HepG2 (cell line): ENCODE results near the gene BATF. TPM values are rescaled to one million over a fixed set of nuclear protein-coding genes. Genes with fewer than 3 reads are reported as not detected.

ENCODE experiments used
- ATAC-seq: fragments of 200-7000 bp; cut with Tn5 transposase; 3 replicates; pipeline ENCODE4 v1.9.1; 2020; ENCODE audit warnings: mild to moderate bottlenecking, moderate library complexity
- BruUV-seq: library from RNA; stranded (reverse); fragments of 400-500 nt; replicated peaks from 2 replicates; lab custom pipeline; 2021; lab: Mats Ljungman, UMichigan
- CTCF ChIA-PET: fragments of 300-600 bp; formaldehyde crosslinking; extraction: SDS; loops from one replicate; lab custom pipeline; 2021; ENCODE audit warnings: low total read pairs, inconsistent platforms, low intra/inter-chr PET ratio; lab: Yijun Ruan, JAX
- POLR2A ChIA-PET: fragments of 350-600 bp; sonication (Branson Sonifier 250); formaldehyde crosslinking; loops from one replicate; lab custom pipeline; 2020; ENCODE audit warnings: antibody characterized with exemption, inconsistent platforms; lab: Yijun Ruan, JAX
- DNase-seq: peaks from one replicate; pipeline ENCODE4 v3.0.0-alpha.2; 2015; ENCODE audit warnings: low spot score
- FAIRE-seq: peaks from 3 replicates; lab custom pipeline; 2011; peaks lifted over from hg19 to GRCh38; lab: Jason Lieb, UNC
- H2AFZ ChIP-seq: one replicate; pipeline ENCODE4 v1.6.1; 2011; ENCODE audit warnings: low read length, inconsistent platforms
- H3K27ac ChIP-seq: fragments of 300-600 bp; 3 replicates; pipeline ENCODE4 v1.8.0; 2011; ENCODE audit warnings: mixed run types, mild to moderate bottlenecking, mixed read lengths, low read length, inconsistent platforms; ENCODE audit not compliant: insufficient read depth; ENCODE audit errors: extremely low read length
- H3K27me3 ChIP-seq, 2 experiments: fragments of 200-600 bp in 1 of 2; 2 replicates in 1 of 2; 3 replicates in 1 of 2; pipeline versions ENCODE4 v1.6.0 to v1.8.0; 2011; ENCODE audit warnings: low read length in 2 of 2, mild to moderate bottlenecking in 2 of 2, moderate library complexity in 2 of 2, inconsistent platforms in 1 of 2; ENCODE audit not compliant: insufficient read depth in 2 of 2, control insufficient read depth in 1 of 2
- H3K36me3 ChIP-seq, 2 experiments: fragments of 200-600 bp in 1 of 2; replicated peaks in 1 of 2; 2 replicates in 1 of 2; 3 replicates in 1 of 2; pipeline versions ENCODE4 v1.5.1 to v1.8.0; 2011; ENCODE audit warnings: low read length in 2 of 2, inconsistent platforms in 1 of 2; ENCODE audit not compliant: insufficient read depth in 2 of 2, control insufficient read depth in 1 of 2
- H3K4me1 ChIP-seq: 2 replicates; pipeline ENCODE4 v1.5.1; 2012; ENCODE audit warnings: low read length, inconsistent platforms; ENCODE audit not compliant: insufficient read depth
- H3K4me2 ChIP-seq: 2 replicates; pipeline ENCODE4 v1.6.0; 2011; ENCODE audit warnings: low read depth, low read length, inconsistent platforms
- H3K4me3 ChIP-seq, 3 experiments: fragments of 200-600 bp in 1 of 3; sonication (generic), shearing (Covaris generic) in 1 of 3; replicated peaks in 1 of 3; 2 replicates each; pipeline ENCODE4 v1.5.1; 2011 to 2016; ENCODE audit warnings: low read length in 3 of 3, inconsistent platforms in 2 of 3, low read depth in 2 of 3, mild to moderate bottlenecking in 2 of 3, control low read depth in 1 of 3, mixed read lengths in 1 of 3; ENCODE audit not compliant: insufficient read depth in 1 of 3
- H3K79me2 ChIP-seq: one replicate; pipeline ENCODE4 v1.6.1; 2011; ENCODE audit warnings: low read length, inconsistent platforms; ENCODE audit not compliant: insufficient read depth
- H3K9ac ChIP-seq: 2 replicates; pipeline ENCODE4 v1.6.0; 2011; ENCODE audit warnings: mild to moderate bottlenecking, low read depth, low read length, inconsistent platforms; ENCODE audit not compliant: insufficient read depth
- H3K9me3 ChIP-seq: 2 replicates; pipeline ENCODE4 v1.5.1; 2012; ENCODE audit warnings: mild to moderate bottlenecking, low read length
- H4K20me1 ChIP-seq: 2 replicates; pipeline ENCODE4 v1.6.0; 2011; ENCODE audit warnings: inconsistent platforms, mild to moderate bottlenecking, low read length, moderate library complexity; ENCODE audit not compliant: insufficient read depth
- AHDC1 ChIP-seq: sonication (generic); formaldehyde crosslinking; IDR thresholded peaks from 2 replicates; pipeline ENCODE4 v1.5.1; 2020; ENCODE audit warnings: mild to moderate bottlenecking, missing genetic modification reagents, borderline replicate concordance
- CENPX ChIP-seq: sonication (generic); formaldehyde crosslinking; IDR thresholded peaks from 2 replicates; pipeline ENCODE4 v1.9.0; 2021; ENCODE audit warnings: mild to moderate bottlenecking, missing genetic modification reagents, moderate library complexity
- MTF2 ChIP-seq: sonication (generic); formaldehyde crosslinking; IDR thresholded peaks from 2 replicates; pipeline ENCODE4 v1.5.0; 2020; ENCODE audit warnings: missing genetic modification reagents, borderline replicate concordance
- PREB ChIP-seq: sonication (generic); formaldehyde crosslinking; IDR thresholded peaks from 2 replicates; pipeline ENCODE4 v1.4.0; 2020; ENCODE audit warnings: missing genetic modification reagents
- TCF7L2 ChIP-seq: IDR thresholded peaks from 2 replicates; pipeline ENCODE4 v1.6.1; 2011; ENCODE audit warnings: mild to moderate bottlenecking, low read depth, low read length, moderate library complexity
- ZNF383 ChIP-seq: sonication (generic); formaldehyde crosslinking; IDR thresholded peaks from 2 replicates; pipeline ENCODE4 v1.4.0; 2020; ENCODE audit warnings: missing genetic modification reagents, mild to moderate bottlenecking, borderline replicate concordance
- ZNF597 ChIP-seq: sonication (generic); formaldehyde crosslinking; IDR thresholded peaks from 2 replicates; pipeline ENCODE4 v1.5.0; 2020; ENCODE audit warnings: missing genetic modification reagents
- WGBS: methylation state at CpG from one replicate; pipeline ENCODE4 v1.1.6; 2017; ENCODE audit warnings: low lambda C conversion rate; 5-methylcytosine and 5-hydroxymethylcytosine counted together
- in situ Hi-C: cut with HindIII; loops from 2 replicates; pipeline ENCODE4 v1.10.0; 2017; ENCODE audit warnings: low pct_unique_long_range_greater_than_20kb; ENCODE audit not compliant: extremely low pct_ligation_motif_present
- intact Hi-C: fragments of 100-400 bp; cut with micrococcal nuclease; formaldehyde crosslinking; loops from one replicate; pipeline ENCODE4 v1.10.0; 2022; ENCODE audit not compliant: unreplicated experiment
- polyA plus RNA-seq, 8 experiments: library from polyadenylated mRNA; depleted of rRNA in 3 of 8; stranded (reverse) in 7 of 8; unstranded in 1 of 8; fragments of >200 nt; fragmentation: Illumina TruSeq in 4 of 8; extraction: Trizol in 4 of 8; gene quantifications; 2 replicates each; pipeline versions ENCODE4 v1.2.1 to v1.2.3, GENCODE V29; 2011 to 2016; ENCODE audit warnings: low read depth in 4 of 8, missing spikeins in 1 of 8, mixed read lengths in 1 of 8; ENCODE audit not compliant: insufficient read depth in 1 of 8
- total RNA-seq, 5 experiments: library from RNA; depleted of rRNA; stranded (reverse); fragments of >200 nt; fragmentation: Illumina TruSeq; extraction: Trizol; gene quantifications; 2 replicates each; pipeline ENCODE4 v1.2.3, GENCODE V29; 2016; ENCODE audit warnings: low read depth in 1 of 5

Gene BATF
- total and polyA plus RNA-seq, 2 of the 13 experiments (the other 11 are each of a cell fraction or from before 2014, with no cell fraction given), result 0.22 to 0.37 TPM

DNA sequence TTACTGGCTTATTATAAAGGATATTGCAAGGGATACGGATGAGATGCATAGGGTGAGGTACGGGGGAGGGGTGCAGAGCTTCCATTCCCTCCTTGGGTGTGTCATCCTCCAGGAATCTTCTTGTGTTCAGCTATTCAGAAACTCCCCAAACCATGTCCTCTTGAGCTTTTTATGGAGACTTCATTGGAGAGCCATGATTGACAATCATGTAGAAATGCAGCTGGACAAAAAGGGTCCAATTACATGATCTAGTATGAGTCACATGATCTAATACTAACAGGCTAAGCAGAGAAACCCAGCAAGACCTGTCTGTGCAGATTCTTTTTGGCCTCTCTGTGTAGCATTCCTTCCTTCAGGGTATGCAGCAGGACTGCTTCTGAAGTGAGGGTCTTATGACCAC, 32.2 kb downstream of the BATF start:
- Histone ChIP-seq H3K27me3 (peaks cover 0 to 5% of the 10 kb centered on the region in 2 experiments; a peak in 1 of 5 replicates), H3K4me2 (no peak overlapping the region)
- no peak for ATAC-seq
- TF ChIP-seq ZNF383 (no peak), TCF7L2 (no peak), ZNF597 (CRISPR knock-in tag) (no peak), CENPX (CRISPR knock-in tag) (no peak), MTF2 (CRISPR knock-in tag) (no peak)
- TF ChIP-seq, all 625 proteins: peak for 0
- intact Hi-C loops, result no loop called here
- BruUV-seq, result no TSS peak
- Histone ChIP-seq H3K36me3 (no peaks in the 10 kb centered on the region), H4K20me1 (no peaks in the 10 kb centered on the region; the same call in 1 of the 2 replicates), H2AFZ (no peak overlapping the region), H3K79me2 (no peaks in the 10 kb centered on the region), H3K4me3 (no peak overlapping the region), H3K27ac (no peak overlapping the region), H3K4me1 (no peaks in the 10 kb centered on the region), H3K9ac (no peak overlapping the region), H3K9me3 (no peaks in the 10 kb centered on the region; the same call in 1 of the 2 replicates)
- no peak for FAIRE-seq
- no peak for DNase-seq
- in situ Hi-C loops, result no loop called here
- WGBS, result 0% methylated on average over 2 of the region's 2 CpGs
- ChIA-PET CTCF (no interaction called here), POLR2A (no interaction called here)

DNA sequence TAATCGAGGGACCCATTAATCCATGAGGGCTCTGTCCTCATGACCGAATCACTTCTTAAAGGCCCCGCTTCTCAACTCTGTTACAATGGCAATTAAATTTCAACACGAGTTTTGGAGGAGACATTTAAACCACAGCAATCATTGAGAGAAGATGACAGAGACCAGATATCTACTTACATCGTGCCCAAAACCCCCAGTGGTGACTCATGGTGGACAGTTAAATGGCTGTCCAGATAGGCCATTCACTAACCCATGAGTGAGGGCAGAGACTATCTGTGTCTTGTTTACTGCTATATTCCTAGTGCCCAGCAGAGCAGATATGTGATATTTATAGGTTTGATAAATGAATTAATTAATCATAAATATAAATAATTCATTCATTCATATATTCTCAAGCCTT, 36.2 kb downstream of the BATF start:
- POLR2A ChIA-PET, result no interaction called here
- TF ChIP-seq AHDC1 (CRISPR knock-in tag) (no peak), PREB (no peak)

More for the DNA sequence above, 36.2 kb downstream of the BATF start:
- Histone ChIP-seq H3K79me2 (no peaks in the 10 kb centered on the region), H3K27me3 (peaks cover 0 to 11% of the 10 kb centered on the region in 2 experiments; a peak in 1 of 5 replicates), H3K4me2 (no peak overlapping the region), H2AFZ (no peak overlapping the region), H3K4me1 (peaks cover 1% of the 10 kb centered on the region; the same call in 1 of the 2 replicates), H3K36me3 (no peaks in the 10 kb centered on the region), H4K20me1 (no peaks in the 10 kb centered on the region), H3K9me3 (no peaks in the 10 kb centered on the region; the same call in 1 of the 2 replicates), H3K9ac (no peak overlapping the region), H3K27ac (no peak overlapping the region), H3K4me3 (no peak overlapping the region)
- BruUV-seq, result no TSS peak
- CTCF ChIA-PET, result no interaction called here
- WGBS, result 49% methylated on average over 5 of the region's 5 CpGs
- FAIRE-seq, result no peak
- no peak for ATAC-seq
- intact Hi-C loops (no loop called here), in situ Hi-C loops (no loop called here)
- no peak for DNase-seq
